ENCODE measurements around the gene TANGO2. TPM values are rescaled to one million over a fixed set of nuclear protein-coding genes. Genes with fewer than 3 reads are reported as not detected.

TANGO2 gene
- total and polyA plus RNA-seq, 9 of the 15 experiments (the other 6 are each of a cell fraction or from before 2014, with no cell fraction given), result 15.5 to 94.9 (median 70.1) TPM

DNA sequence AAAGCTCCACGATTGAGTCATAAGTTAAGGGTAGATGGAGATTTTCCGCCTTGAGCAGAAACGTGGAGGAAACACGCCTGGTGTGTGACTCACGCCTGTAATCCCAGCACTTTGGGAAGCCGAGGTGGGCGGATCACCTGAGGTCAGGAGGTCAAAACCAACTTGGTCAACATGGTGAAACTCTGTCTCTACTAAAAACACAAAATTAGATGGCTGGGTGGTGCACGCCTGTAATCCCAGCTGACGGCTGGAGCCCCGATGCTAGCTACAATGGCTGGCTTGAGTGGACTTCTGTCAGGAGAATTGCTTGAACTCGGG, 41.8 kb downstream of the TANGO2 start (continued):
- TF ChIP-seq, protein P1, sequence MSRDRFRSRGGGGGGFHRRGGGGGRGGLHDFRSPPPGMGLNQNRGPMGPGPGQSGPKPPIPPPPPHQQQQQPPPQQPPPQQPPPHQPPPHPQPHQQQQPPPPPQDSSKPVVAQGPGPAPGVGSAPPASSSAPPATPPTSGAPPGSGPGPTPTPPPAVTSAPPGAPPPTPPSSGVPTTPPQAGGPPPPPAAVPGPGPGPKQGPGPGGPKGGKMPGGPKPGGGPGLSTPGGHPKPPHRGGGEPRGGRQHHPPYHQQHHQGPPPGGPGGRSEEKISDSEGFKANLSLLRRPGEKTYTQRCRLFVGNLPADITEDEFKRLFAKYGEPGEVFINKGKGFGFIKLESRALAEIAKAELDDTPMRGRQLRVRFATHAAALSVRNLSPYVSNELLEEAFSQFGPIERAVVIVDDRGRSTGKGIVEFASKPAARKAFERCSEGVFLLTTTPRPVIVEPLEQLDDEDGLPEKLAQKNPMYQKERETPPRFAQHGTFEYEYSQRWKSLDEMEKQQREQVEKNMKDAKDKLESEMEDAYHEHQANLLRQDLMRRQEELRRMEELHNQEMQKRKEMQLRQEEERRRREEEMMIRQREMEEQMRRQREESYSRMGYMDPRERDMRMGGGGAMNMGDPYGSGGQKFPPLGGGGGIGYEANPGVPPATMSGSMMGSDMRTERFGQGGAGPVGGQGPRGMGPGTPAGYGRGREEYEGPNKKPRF (IDR thresholded peaks at IDR 0.05; ENCODE audit: low read depth, low read length), result no peak
- TF ChIP-seq ILK (tag; IDR thresholded peaks at IDR 0.05; ENCODE audit: borderline replicate concordance, low read depth), result no peak
- peak; percentile 7 for TF ChIP-seq HMGN3 (IDR thresholded peaks at IDR 0.05; ENCODE audit: borderline replicate concordance, extremely low read depth, insufficient read length, low read depth, low read length)
- TF ChIP-seq KAT2B (IDR thresholded peaks at IDR 0.05; ENCODE audit: low read depth, low read length), result no peak
- TF ChIP-seq FOXA1 (IDR thresholded peaks at IDR 0.05; ENCODE audit: borderline replicate concordance), result no peak
- TF ChIP-seq ZFP1 (CRISPR knock-in tag; IDR thresholded peaks at IDR 0.05), result no peak
- TF ChIP-seq EP300 (IDR thresholded peaks at IDR 0.05; ENCODE audit: low read length), result no peak
- no peak for TF ChIP-seq ETS2 (tag; IDR thresholded peaks at IDR 0.05; ENCODE audit: borderline replicate concordance, poor library complexity, severe bottlenecking)
- no peak for TF ChIP-seq CHD2 (IDR thresholded peaks at IDR 0.05; ENCODE audit: low read depth, low read length)
- TF ChIP-seq HLTF (IDR thresholded peaks at IDR 0.05), result no peak
- no peak for TF ChIP-seq C11orf30 (IDR thresholded peaks at IDR 0.05; ENCODE audit: low read depth)
- TF ChIP-seq KHSRP (IDR thresholded peaks at IDR 0.05), result no peak
- no peak for TF ChIP-seq MAFG (tag; conservative IDR thresholded peaks at IDR 0.05)
- no peak for TF ChIP-seq ZNF780A (CRISPR knock-in tag; IDR thresholded peaks at IDR 0.05)
- no peak for TF ChIP-seq ZNF274 (IDR thresholded peaks at IDR 0.05; ENCODE audit: borderline replicate concordance, low read depth, low read length)
- TF ChIP-seq NCOA1 (IDR thresholded peaks at IDR 0.05; ENCODE audit: low read depth), result peak; percentile 13; the same call in 1 of the 2 replicates
- peak; percentile 55; the same call in 1 of the 2 replicates for TF ChIP-seq JUND (IDR thresholded peaks at IDR 0.05; ENCODE audit: borderline replicate concordance, low read depth, low read length)
- no peak for TF ChIP-seq JUND (tag; IDR thresholded peaks at IDR 0.05; ENCODE audit: borderline replicate concordance, low read depth, low read length)
- no peak for TF ChIP-seq ZKSCAN8 (CRISPR knock-in tag; IDR thresholded peaks at IDR 0.05)
- TF ChIP-seq ZNF695 (CRISPR knock-in tag; IDR thresholded peaks at IDR 0.05), result no peak
- no peak for TF ChIP-seq ZNF75A (CRISPR knock-in tag; IDR thresholded peaks at IDR 0.05)
- no peak for TF ChIP-seq CC2D1A (IDR thresholded peaks at IDR 0.05)
- TF ChIP-seq, protein P2, sequence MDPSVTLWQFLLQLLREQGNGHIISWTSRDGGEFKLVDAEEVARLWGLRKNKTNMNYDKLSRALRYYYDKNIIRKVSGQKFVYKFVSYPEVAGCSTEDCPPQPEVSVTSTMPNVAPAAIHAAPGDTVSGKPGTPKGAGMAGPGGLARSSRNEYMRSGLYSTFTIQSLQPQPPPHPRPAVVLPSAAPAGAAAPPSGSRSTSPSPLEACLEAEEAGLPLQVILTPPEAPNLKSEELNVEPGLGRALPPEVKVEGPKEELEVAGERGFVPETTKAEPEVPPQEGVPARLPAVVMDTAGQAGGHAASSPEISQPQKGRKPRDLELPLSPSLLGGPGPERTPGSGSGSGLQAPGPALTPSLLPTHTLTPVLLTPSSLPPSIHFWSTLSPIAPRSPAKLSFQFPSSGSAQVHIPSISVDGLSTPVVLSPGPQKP (CRISPR knock-in tag; IDR thresholded peaks at IDR 0.05), result no peak
- TF ChIP-seq MED1 (CRISPR knock-in tag; IDR thresholded peaks at IDR 0.05; ENCODE audit: borderline replicate concordance), result no peak
- no peak for TF ChIP-seq PCBP2 (IDR thresholded peaks at IDR 0.05; ENCODE audit: low read depth, low read length, poor library complexity, severe bottlenecking)
- no peak for TF ChIP-seq SRSF3 (IDR thresholded peaks at IDR 0.05; ENCODE audit: insufficient read depth, low read length)
- TF ChIP-seq SP2 (IDR thresholded peaks at IDR 0.05; ENCODE audit: extremely low read depth, low read depth, low read length, poor library complexity, severe bottlenecking), result no peak
- TF ChIP-seq ARHGAP35 (IDR thresholded peaks at IDR 0.05; ENCODE audit: partially characterized antibody), result no peak

All from K562 (cell line).